ENCODE results near the gene IL12RB2. TPM values are rescaled to one million over a fixed set of nuclear protein-coding genes. Genes with fewer than 3 reads are reported as not detected.

Gene IL12RB2
- total RNA-seq, 1 experiment from 2014 or later, result 0.22 TPM

- no peaks in the 10 kb centered on the region for H3K27me3 ChIP-seq (ENCODE audit: insufficient read depth, low read length)
- intact Hi-C loops (cut with micrococcal nuclease), result no loop called here
- H3K79me2 ChIP-seq (ENCODE audit: insufficient read depth, low read length), result no peaks in the 10 kb centered on the region
- no TSS peak for BruUV-seq (replicated peaks)
- H3K4me1 ChIP-seq (ENCODE audit: control insufficient read depth in 1 of 2, insufficient read depth in 2 of 2, low read length in 2 of 2), result no peaks in the 10 kb centered on the region
- H3K9me3 ChIP-seq (ENCODE audit: control insufficient read depth in 1 of 2, insufficient read depth in 1 of 2, low read depth in 1 of 2, low read length in 2 of 2), result no peaks in the 10 kb centered on the region
- no peak for TF ChIP-seq MAX (IDR thresholded peaks at IDR 0.05)
- H3K9me2 ChIP-seq (ENCODE audit: insufficient read depth), result no peaks in the 10 kb centered on the region
- RAD21 ChIA-PET (ENCODE audit: low non-redundant PET in 1 of 2, low total read pairs in 2 of 2, uncharacterized antibody in 2 of 2, unreplicated experiment in 2 of 2), result no interaction called here
- H3K36me3 ChIP-seq (ENCODE audit: control insufficient read depth in 1 of 2, insufficient read depth in 2 of 2, low read length in 2 of 2), result no peaks in the 10 kb centered on the region
- no peaks in the 10 kb centered on the region for H4K20me1 ChIP-seq (ENCODE audit: insufficient read depth)
- DNase-seq (ENCODE audit: low read depth, low spot score) (no peak), ATAC-seq (no peak)
- no peak overlapping the region for H3K4me3 ChIP-seq (replicated peaks in 1 of 2; ENCODE audit: low read depth in 1 of 2, low read length in 2 of 2)
- POLR2A ChIA-PET, result no interaction called here
- no peak overlapping the region for H3K27ac ChIP-seq (ENCODE audit: low read depth, low read length)
- no peak overlapping the region for H2AFZ ChIP-seq (ENCODE audit: low read depth, low read length, poor library complexity, severe bottlenecking)
- CTCF ChIA-PET, result interaction anchor here (1.3 kb wide), 1 partner anchor 62 kb away, joined by 4 read pairs; no protein-coding TSS in a partner anchor
- no peak overlapping the region for H3K9ac ChIP-seq (ENCODE audit: low read length)
- H3K4me2 ChIP-seq (ENCODE audit: low read length), result no peak overlapping the region
Measured at GRCh38 chr1:67274623-67275325, 32.9 kb upstream of the IL12RB2 start.

- ChIA-PET RAD21 (ENCODE audit: low non-redundant PET in 1 of 2, low total read pairs in 2 of 2, uncharacterized antibody in 2 of 2, unreplicated experiment in 2 of 2) (no interaction called here), POLR2A (no interaction called here), CTCF (no interaction called here)
- no peak overlapping the region for H3K4me3 ChIP-seq (replicated peaks in 1 of 2; ENCODE audit: low read depth in 1 of 2, low read length in 2 of 2)
- no peak overlapping the region for H3K27ac ChIP-seq (ENCODE audit: low read depth, low read length)
- intact Hi-C loops (cut with micrococcal nuclease), result no loop called here
- H4K20me1 ChIP-seq (ENCODE audit: insufficient read depth), result no peaks in the 10 kb centered on the region
- H3K27me3 ChIP-seq (ENCODE audit: insufficient read depth, low read length), result no peaks in the 10 kb centered on the region
- H2AFZ ChIP-seq (ENCODE audit: low read depth, low read length, poor library complexity, severe bottlenecking), result no peak overlapping the region
- DNase-seq (ENCODE audit: low read depth, low spot score) (no peak), ATAC-seq (no peak)
- no peaks in the 10 kb centered on the region for H3K36me3 ChIP-seq (ENCODE audit: control insufficient read depth in 1 of 2, insufficient read depth in 2 of 2, low read length in 2 of 2)
- H3K9me3 ChIP-seq (ENCODE audit: control insufficient read depth in 1 of 2, insufficient read depth in 1 of 2, low read depth in 1 of 2, low read length in 2 of 2), result no peaks in the 10 kb centered on the region
- no TSS peak for BruUV-seq (replicated peaks)
- H3K4me1 ChIP-seq (ENCODE audit: control insufficient read depth in 1 of 2, insufficient read depth in 2 of 2, low read length in 2 of 2), result no peaks in the 10 kb centered on the region
- TF ChIP-seq ATF3 (IDR thresholded peaks at IDR 0.05), result no peak
- TF ChIP-seq CEBPB (IDR thresholded peaks at IDR 0.05; ENCODE audit: low read depth), result no peak
- TF ChIP-seq POLR2A (IDR thresholded peaks at IDR 0.05; ENCODE audit: borderline replicate concordance, extremely low read depth, insufficient read depth, insufficient read length), result no peak
- TF ChIP-seq TCF7L2 (IDR thresholded peaks at IDR 0.05; ENCODE audit: borderline replicate concordance, extremely low read depth, insufficient read depth, insufficient read length), result no peak
- no peak for TF ChIP-seq SP1 (IDR thresholded peaks at IDR 0.05; ENCODE audit: low read depth)
- TF ChIP-seq SRF (IDR thresholded peaks at IDR 0.05; ENCODE audit: low read depth), result no peak
- no peak for TF ChIP-seq ZBTB33 (IDR thresholded peaks at IDR 0.05; ENCODE audit: extremely low read depth, insufficient replicate concordance, low read length)
- H3K9me2 ChIP-seq (ENCODE audit: insufficient read depth), result no peaks in the 10 kb centered on the region
- no peak overlapping the region for H3K9ac ChIP-seq (ENCODE audit: low read length)
- H3K79me2 ChIP-seq (ENCODE audit: insufficient read depth, low read length), result no peaks in the 10 kb centered on the region
- no peak overlapping the region for H3K4me2 ChIP-seq (ENCODE audit: low read length)
Measured at GRCh38 chr1:67280696-67281095, 27.0 kb upstream of the IL12RB2 start.
